PFSK-1 (cell line): ENCODE measurements around the gene PCBP3.

ENCODE experiments used
- POLR2AphosphoS5 ChIP-seq: IDR thresholded peaks from 2 replicates; pipeline ENCODE4 v1.6.1; 2012; ENCODE audit warnings: low read depth, mild to moderate bottlenecking, control low read depth, low read length, moderate library complexity
- SIN3A ChIP-seq: IDR thresholded peaks from 2 replicates; pipeline ENCODE4 v1.6.1; 2012; ENCODE audit warnings: mild to moderate bottlenecking, low read length, moderate library complexity, borderline replicate concordance; ENCODE audit not compliant: insufficient read depth
- TAF1 ChIP-seq: IDR thresholded peaks from 2 replicates; pipeline ENCODE4 v1.6.1; 2012; ENCODE audit warnings: low read length, control low read depth, borderline replicate concordance; ENCODE audit not compliant: insufficient read depth

DNA sequence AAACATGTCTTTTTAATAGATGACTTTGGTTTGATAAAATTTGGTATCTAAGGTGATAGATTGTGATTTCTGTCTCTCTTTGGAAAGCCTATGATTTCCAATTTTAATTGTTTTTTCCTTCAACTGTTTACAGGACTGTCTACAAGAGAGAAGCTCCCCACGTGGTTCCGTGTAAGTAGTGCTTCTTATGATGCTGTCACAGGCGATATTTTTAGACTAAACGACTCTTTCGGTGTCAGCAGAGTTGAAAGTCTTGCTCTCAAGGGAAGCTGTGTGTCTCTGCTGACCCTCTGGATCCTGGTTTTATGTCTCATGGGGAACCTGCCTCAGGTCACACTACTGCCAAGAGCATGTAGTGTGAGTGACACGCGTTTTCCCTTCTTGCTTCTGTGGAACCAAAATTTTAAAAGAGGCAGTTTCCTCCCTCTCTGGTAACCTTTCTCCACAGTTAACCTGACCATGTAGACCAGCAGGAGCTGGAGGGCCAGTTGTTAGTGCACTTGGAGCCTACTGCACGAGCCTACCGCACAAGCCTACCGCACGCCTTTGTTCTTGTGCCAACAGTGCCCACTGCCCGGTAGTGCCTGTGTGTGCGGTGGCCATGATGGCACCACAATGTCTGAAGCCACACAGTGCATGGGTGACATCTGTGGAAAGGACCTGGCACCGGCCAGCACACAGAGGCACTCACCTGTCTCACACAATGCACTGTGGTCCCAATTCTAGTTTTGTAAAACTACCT, 91.9 kb downstream of the PCBP3 start:
- TF ChIP-seq SIN3A (no peak), POLR2AphosphoS5 (no peak), TAF1 (no peak)
